NT2/D1 (cell line): ENCODE results near the gene SLC30A2.

Source experiments
- SUZ12 ChIP-seq: IDR thresholded peaks from 2 replicates; pipeline ENCODE4 v1.6.1; 2011; ENCODE audit not compliant: insufficient read length, insufficient read depth; ENCODE audit errors: extremely low read depth
- YY1 ChIP-seq: IDR thresholded peaks from 2 replicates; pipeline ENCODE4 v1.6.1; 2011; ENCODE audit not compliant: insufficient read length, insufficient read depth
- ZNF274 ChIP-seq: IDR thresholded peaks from 2 replicates; pipeline ENCODE4 v1.6.1; 2011; ENCODE audit warnings: mild to moderate bottlenecking, low read depth, low read length

DNA sequence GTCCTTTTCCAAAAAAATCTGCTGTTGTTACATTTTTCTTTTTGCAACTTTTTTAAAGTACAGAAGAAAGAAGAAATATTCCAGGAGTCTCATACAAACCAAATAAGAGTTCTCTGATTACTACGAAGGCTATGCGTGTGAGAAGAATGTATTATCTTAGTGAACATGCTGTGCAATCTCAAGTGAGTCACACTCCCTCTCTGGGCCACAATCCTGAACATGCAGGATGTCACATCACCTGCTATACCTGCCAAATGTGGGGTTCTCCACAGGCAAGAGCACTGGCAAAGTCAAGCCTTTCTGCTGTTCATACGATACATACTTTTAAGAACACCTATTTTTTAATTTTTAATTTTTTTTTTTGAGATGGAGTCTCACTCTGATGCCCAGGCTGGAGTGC, 43.2 kb upstream of the SLC30A2 start:
- TF ChIP-seq SUZ12, result no peak
- no peak for TF ChIP-seq YY1
- TF ChIP-seq ZNF274, result no peak
